Hepatocyte (in vitro differentiated cells): ENCODE results near the gene MED12.

ENCODE experiments used
- CTCF ChIP-seq: fragments of 200-600 bp; sonication (generic); IDR thresholded peaks from 2 replicates; pipeline ENCODE4 v1.5.1; 2016; ENCODE audit warnings: antibody characterized with exemption, mild to moderate bottlenecking; ENCODE audit not compliant: poor library complexity
- EZH2phosphoT487 ChIP-seq: fragments of 200-600 bp; sonication (generic); IDR thresholded peaks from one replicate; pipeline ENCODE4 v1.6.1; 2018; ENCODE audit warnings: antibody characterized with exemption, mild to moderate bottlenecking, low read depth, moderate library complexity; ENCODE audit not compliant: unreplicated experiment, severe bottlenecking

- TF ChIP-seq CTCF, result no peak
- TF ChIP-seq EZH2phosphoT487, result no peak
These were observed at the start of gene MED12 for GRCh38 chrX:71118032-71118984.
